PC-3 (cell line): ENCODE data around the gene WIPF3.

Experiments
- CTCF ChIP-seq: fragments of 300-600 bp; sonication (generic); conservative IDR thresholded peaks from 2 replicates; pipeline ENCODE4 v1.5.1; 2017; ENCODE audit warnings: antibody characterized with exemption, low read depth, mild to moderate bottlenecking, low read length
- EZH2 ChIP-seq: fragments of 300-600 bp; sonication (generic); IDR thresholded peaks from one replicate; pipeline ENCODE4 v1.6.1; 2017; ENCODE audit warnings: antibody characterized with exemption, mild to moderate bottlenecking, low read length; ENCODE audit not compliant: unreplicated experiment
- EZH2phosphoT487 ChIP-seq: fragments of 300-600 bp; sonication (generic); IDR thresholded peaks from 2 replicates; pipeline ENCODE4 v1.6.1; 2018; ENCODE audit warnings: mild to moderate bottlenecking, antibody characterized with exemption, low read length, borderline replicate concordance

GRCh38 chr7:29924684-29925083 lies 118.4 kb downstream of the WIPF3 start:
- TF ChIP-seq CTCF, result no peak
- no peak for TF ChIP-seq EZH2
- no peak for TF ChIP-seq EZH2phosphoT487
